ENCODE measurements around the gene FZD1. TPM values are rescaled to one million over a fixed set of nuclear protein-coding genes. Genes with fewer than 3 reads are reported as not detected.

FZD1 gene
- polyA plus RNA-seq, 3 donors, result 3.6 to 10.1 (median 7.9) TPM

GRCh38 chr7:91248996-91249395, 15.2 kb upstream of the FZD1 start:
- H3K79me2 ChIP-seq (ENCODE audit: insufficient read depth, low read length), result no peaks in the 10 kb centered on the region
- H2AFZ ChIP-seq (ENCODE audit: insufficient read depth, low read depth, low read length, poor library complexity, severe bottlenecking), result no peak overlapping the region
- intact Hi-C loops (cut with micrococcal nuclease), result no loop called here
- H3K4me1 ChIP-seq (ENCODE audit: control insufficient read depth in 1 of 2, insufficient read depth in 2 of 2, low read length in 2 of 2), result no peaks in the 10 kb centered on the region
- no peak overlapping the region for H3K27ac ChIP-seq (ENCODE audit: low read depth in 1 of 2, low read length in 2 of 2)
- Mint-ChIP-seq H3K4me3 (no peak overlapping the region), H3K4me1 (no peaks in the 10 kb centered on the region), H3K9me3 (no peaks in the 10 kb centered on the region), H3K36me3 (no peaks in the 10 kb centered on the region), H3K27ac (no peak overlapping the region), H3K27me3 (ENCODE audit: low read depth in 3 of 3) (peaks cover 0 to 6% (median 2%) of the 10 kb centered on the region in 3 donors)
- H3K9me3 ChIP-seq (replicated peaks in 1 of 2; ENCODE audit: control insufficient read depth in 1 of 2, insufficient read depth in 1 of 2, low read length in 2 of 2), result no peaks in the 10 kb centered on the region
- no peaks in the 10 kb centered on the region for H4K20me1 ChIP-seq (ENCODE audit: insufficient read depth, low read length)
- H3K4me2 ChIP-seq (replicated peaks; ENCODE audit: extremely low read depth, low read length, poor library complexity, severe bottlenecking), result no peak overlapping the region
- no peak overlapping the region for H3K4me3 ChIP-seq (replicated peaks in 1 of 3; ENCODE audit: low read depth in 2 of 3, low read length in 3 of 3)
- WGBS (ENCODE audit: insufficient coverage), result no CpG with 5 or more reads among the region's 2 CpGs
- DNase-seq, result no peak
- no peaks in the 10 kb centered on the region for H3K36me3 ChIP-seq (replicated peaks in 1 of 2; ENCODE audit: control insufficient read depth in 1 of 2, insufficient read depth in 2 of 2, low read length in 2 of 2)
- TF ChIP-seq, protein P1, sequence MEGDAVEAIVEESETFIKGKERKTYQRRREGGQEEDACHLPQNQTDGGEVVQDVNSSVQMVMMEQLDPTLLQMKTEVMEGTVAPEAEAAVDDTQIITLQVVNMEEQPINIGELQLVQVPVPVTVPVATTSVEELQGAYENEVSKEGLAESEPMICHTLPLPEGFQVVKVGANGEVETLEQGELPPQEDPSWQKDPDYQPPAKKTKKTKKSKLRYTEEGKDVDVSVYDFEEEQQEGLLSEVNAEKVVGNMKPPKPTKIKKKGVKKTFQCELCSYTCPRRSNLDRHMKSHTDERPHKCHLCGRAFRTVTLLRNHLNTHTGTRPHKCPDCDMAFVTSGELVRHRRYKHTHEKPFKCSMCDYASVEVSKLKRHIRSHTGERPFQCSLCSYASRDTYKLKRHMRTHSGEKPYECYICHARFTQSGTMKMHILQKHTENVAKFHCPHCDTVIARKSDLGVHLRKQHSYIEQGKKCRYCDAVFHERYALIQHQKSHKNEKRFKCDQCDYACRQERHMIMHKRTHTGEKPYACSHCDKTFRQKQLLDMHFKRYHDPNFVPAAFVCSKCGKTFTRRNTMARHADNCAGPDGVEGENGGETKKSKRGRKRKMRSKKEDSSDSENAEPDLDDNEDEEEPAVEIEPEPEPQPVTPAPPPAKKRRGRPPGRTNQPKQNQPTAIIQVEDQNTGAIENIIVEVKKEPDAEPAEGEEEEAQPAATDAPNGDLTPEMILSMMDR (IDR thresholded peaks at IDR 0.05), result no peak
- no peak overlapping the region for H3K9ac ChIP-seq (ENCODE audit: insufficient read depth, low read length, poor library complexity, severe bottlenecking)
- no peaks in the 10 kb centered on the region for H3K27me3 ChIP-seq (ENCODE audit: control insufficient read depth in 2 of 2, insufficient read depth in 2 of 2, low read length in 2 of 2)

DNA sequence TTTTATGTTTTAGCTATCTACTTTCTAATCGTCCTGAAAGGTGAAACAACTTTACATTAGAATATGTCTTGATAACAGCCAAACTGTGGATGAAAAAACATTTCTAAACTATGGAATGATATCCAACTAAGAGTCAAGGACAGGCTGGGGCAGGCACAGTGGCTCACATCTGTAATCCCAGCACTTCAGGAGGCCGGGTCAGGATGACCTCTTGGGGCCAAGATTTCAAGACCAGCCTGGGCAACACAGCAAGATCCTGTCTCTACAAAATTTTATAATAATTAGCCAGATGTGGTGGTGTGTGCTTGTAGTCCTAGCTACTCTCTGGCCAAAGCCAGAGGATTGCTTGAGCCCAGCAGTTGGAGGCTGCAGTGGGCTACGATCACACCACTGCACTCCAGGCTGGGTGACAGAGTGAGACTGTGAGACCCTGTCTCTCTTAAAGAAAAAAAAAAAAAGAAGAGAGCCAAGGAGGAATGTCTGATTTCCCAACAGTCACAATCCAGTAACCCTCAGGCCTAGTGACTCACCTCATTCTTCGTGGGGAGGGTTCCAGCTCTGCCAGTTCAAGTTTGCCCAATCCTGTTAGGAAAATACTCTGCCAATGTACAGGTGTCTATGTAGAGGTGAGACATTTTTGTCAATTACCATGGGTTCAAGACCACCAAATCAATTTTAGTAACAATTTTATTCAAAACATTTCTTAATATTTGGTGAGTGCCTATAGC, 14.6 kb upstream of the FZD1 start:
- no peak overlapping the region for H2AFZ ChIP-seq (ENCODE audit: insufficient read depth, low read depth, low read length, poor library complexity, severe bottlenecking)
- no peaks in the 10 kb centered on the region for H3K4me1 ChIP-seq (ENCODE audit: control insufficient read depth in 1 of 2, insufficient read depth in 2 of 2, low read length in 2 of 2)
- H3K27me3 Mint-ChIP-seq (ENCODE audit: low read depth in 3 of 3), result peaks cover 0 to 3% (median 3%) of the 10 kb centered on the region in 3 donors
- peaks cover 0 to 1% (median 0%) of the 10 kb centered on the region in 7 donors for H3K9me3 Mint-ChIP-seq
- no peaks in the 10 kb centered on the region for H3K4me1 Mint-ChIP-seq
- no peak for DNase-seq
- no peak overlapping the region for H3K4me3 ChIP-seq (replicated peaks in 1 of 3; ENCODE audit: low read depth in 2 of 3, low read length in 3 of 3)
- intact Hi-C loops (cut with micrococcal nuclease), result no loop called here
- H3K36me3 Mint-ChIP-seq, result no peaks in the 10 kb centered on the region
- no peaks in the 10 kb centered on the region for H3K27me3 ChIP-seq (ENCODE audit: control insufficient read depth in 2 of 2, insufficient read depth in 2 of 2, low read length in 2 of 2)
- 100% methylated on average over 1 of the region's 4 CpGs for WGBS (ENCODE audit: insufficient coverage)
- H3K27ac ChIP-seq (ENCODE audit: low read depth in 1 of 2, low read length in 2 of 2), result no peak overlapping the region
- no peak overlapping the region for H3K27ac Mint-ChIP-seq
- H3K9ac ChIP-seq (ENCODE audit: insufficient read depth, low read length, poor library complexity, severe bottlenecking), result no peak overlapping the region
- H3K79me2 ChIP-seq (ENCODE audit: insufficient read depth, low read length), result no peaks in the 10 kb centered on the region
- no peaks in the 10 kb centered on the region for H3K36me3 ChIP-seq (replicated peaks in 1 of 2; ENCODE audit: control insufficient read depth in 1 of 2, insufficient read depth in 2 of 2, low read length in 2 of 2)
- no peak overlapping the region for H3K4me2 ChIP-seq (replicated peaks; ENCODE audit: extremely low read depth, low read length, poor library complexity, severe bottlenecking)
- no peak overlapping the region for H3K4me3 Mint-ChIP-seq
- TF ChIP-seq, protein P1 (IDR thresholded peaks at IDR 0.05), result no peak
- H3K9me3 ChIP-seq (replicated peaks in 1 of 2; ENCODE audit: control insufficient read depth in 1 of 2, insufficient read depth in 1 of 2, low read length in 2 of 2), result no peaks in the 10 kb centered on the region
- H4K20me1 ChIP-seq (ENCODE audit: insufficient read depth, low read length), result no peaks in the 10 kb centered on the region

Data from CD14-positive monocyte (primary cell).